HL-60 (cell line): ENCODE measurements around the gene CNTD1.
"Not testable (repeated sequence)": the region's sequence is repeated elsewhere in the genome, so short reads cannot be mapped to it uniquely, and the experiment has no call there.

Source experiments
- GABPA ChIP-seq: IDR thresholded peaks from 2 replicates; pipeline ENCODE4 v1.6.1; 2012; ENCODE audit warnings: low read depth
- TF ChIP-seq, protein P1 (sequence below): IDR thresholded peaks from one replicate; pipeline ENCODE4 v1.5.1; 2011; ENCODE audit warnings: low read length, control low read depth, inconsistent platforms; ENCODE audit not compliant: insufficient read depth

DNA sequence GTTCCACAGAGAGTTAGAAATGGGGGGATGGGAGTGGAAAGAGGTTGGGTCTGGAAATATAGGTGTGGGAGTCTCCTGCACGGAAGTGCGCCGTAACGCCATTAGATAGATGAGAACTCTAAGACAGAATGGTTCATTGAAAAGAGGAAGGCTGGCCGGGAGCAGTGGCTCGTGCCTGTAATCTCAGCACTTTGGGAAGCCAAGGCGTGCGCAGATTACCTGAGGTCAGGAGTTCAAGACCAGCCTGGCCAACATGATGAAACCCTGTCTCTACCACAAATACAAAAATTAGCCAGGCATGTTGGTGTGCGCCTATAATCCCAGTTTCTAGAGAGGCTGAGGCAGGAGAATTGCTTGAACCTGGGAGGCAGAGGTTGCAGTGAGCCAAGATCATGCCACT lies 30.7 kb upstream of the CNTD1 start:
- TF ChIP-seq, protein P1, sequence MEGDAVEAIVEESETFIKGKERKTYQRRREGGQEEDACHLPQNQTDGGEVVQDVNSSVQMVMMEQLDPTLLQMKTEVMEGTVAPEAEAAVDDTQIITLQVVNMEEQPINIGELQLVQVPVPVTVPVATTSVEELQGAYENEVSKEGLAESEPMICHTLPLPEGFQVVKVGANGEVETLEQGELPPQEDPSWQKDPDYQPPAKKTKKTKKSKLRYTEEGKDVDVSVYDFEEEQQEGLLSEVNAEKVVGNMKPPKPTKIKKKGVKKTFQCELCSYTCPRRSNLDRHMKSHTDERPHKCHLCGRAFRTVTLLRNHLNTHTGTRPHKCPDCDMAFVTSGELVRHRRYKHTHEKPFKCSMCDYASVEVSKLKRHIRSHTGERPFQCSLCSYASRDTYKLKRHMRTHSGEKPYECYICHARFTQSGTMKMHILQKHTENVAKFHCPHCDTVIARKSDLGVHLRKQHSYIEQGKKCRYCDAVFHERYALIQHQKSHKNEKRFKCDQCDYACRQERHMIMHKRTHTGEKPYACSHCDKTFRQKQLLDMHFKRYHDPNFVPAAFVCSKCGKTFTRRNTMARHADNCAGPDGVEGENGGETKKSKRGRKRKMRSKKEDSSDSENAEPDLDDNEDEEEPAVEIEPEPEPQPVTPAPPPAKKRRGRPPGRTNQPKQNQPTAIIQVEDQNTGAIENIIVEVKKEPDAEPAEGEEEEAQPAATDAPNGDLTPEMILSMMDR = not testable (repeated sequence)
- TF ChIP-seq GABPA = not testable (repeated sequence)
